Fibroblast of skin of right quadriceps (primary cell): ENCODE measurements around the gene SLC52A1.
A peak's percentile ranks its signal among the peaks of the same experiment; 100 is the strongest.

ENCODE experiments used
- DNase-seq: peaks from one replicate; pipeline ENCODE4 v3.0.0-alpha.2; 2013

SLC52A1 gene

GRCh38 chr17:4986951-4987766, 48.1 kb downstream of the SLC52A1 start, which contains the start of gene CAMTA2:
Gene CAMTA2 (minus strand): TSS chr17:4987675. CDS start chr17:4986222, 1,453 bp downstream.
- DNase-seq: peak; percentile 79

GRCh38 chr17:4986403-4986802, 48.8 kb downstream of the SLC52A1 start:
- DNase-seq: no peak
